Measurements from ENCODE around the gene DSP.

DNA sequence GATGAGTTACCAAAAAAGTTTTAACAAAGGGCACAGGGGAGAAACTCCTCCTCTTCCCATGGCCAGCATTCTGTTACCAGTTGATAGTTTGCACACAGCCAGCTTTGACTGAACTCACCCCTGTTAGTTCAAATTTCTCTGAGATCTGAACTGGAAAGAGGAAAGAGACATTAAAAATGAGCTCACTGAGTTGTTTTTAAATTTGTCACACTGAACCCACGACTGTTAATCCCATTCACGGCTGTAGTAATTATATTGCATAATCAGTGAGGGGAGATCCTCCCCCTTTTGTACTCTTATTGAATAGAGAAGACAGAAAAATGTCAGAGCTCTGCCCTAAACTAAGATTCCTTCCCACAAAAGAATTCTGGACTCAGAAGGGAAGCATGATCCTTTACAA, 17.5 kb upstream of the DSP start:
- TF ChIP-seq, protein P1, sequence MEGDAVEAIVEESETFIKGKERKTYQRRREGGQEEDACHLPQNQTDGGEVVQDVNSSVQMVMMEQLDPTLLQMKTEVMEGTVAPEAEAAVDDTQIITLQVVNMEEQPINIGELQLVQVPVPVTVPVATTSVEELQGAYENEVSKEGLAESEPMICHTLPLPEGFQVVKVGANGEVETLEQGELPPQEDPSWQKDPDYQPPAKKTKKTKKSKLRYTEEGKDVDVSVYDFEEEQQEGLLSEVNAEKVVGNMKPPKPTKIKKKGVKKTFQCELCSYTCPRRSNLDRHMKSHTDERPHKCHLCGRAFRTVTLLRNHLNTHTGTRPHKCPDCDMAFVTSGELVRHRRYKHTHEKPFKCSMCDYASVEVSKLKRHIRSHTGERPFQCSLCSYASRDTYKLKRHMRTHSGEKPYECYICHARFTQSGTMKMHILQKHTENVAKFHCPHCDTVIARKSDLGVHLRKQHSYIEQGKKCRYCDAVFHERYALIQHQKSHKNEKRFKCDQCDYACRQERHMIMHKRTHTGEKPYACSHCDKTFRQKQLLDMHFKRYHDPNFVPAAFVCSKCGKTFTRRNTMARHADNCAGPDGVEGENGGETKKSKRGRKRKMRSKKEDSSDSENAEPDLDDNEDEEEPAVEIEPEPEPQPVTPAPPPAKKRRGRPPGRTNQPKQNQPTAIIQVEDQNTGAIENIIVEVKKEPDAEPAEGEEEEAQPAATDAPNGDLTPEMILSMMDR (IDR thresholded peaks at IDR 0.05; ENCODE audit: low read length) = no peak
- no peak for TF ChIP-seq EZH2 (IDR thresholded peaks at IDR 0.05; ENCODE audit: borderline replicate concordance, low read length)
